HG03039 (cell line): ENCODE results near the gene SGTA.
"Not testable (repeated sequence)": the region's sequence is repeated elsewhere in the genome, so short reads cannot be mapped to it uniquely, and the experiment has no call there.

Experiments
- ATAC-seq: cut with Tn5 transposase; IDR thresholded peaks from one replicate; pipeline ENCODE4 v1.9.1; 2021; ENCODE audit warnings: mild to moderate bottlenecking, moderate library complexity; ENCODE audit not compliant: unreplicated experiment

SGTA gene

GRCh38 chr19:2716722-2717637 lies 66.1 kb downstream of the SGTA start:
- ATAC-seq = no peak

GRCh38 chr19:2716275-2716650 lies 66.8 kb downstream of the SGTA start:
- no peak for ATAC-seq

- no peak for ATAC-seq
Observed at GRCh38 chr19:2715470-2716274, 67.4 kb downstream of the SGTA start.

GRCh38 chr19:2714531-2715269 lies 68.4 kb downstream of the SGTA start:
- no peak for ATAC-seq

GRCh38 chr19:2714102-2714501 lies 69.0 kb downstream of the SGTA start:
- not testable (repeated sequence) for ATAC-seq

GRCh38 chr19:2713170-2713569 lies 69.9 kb downstream of the SGTA start:
- ATAC-seq = not testable (repeated sequence)

- no peak for ATAC-seq
Observed at GRCh38 chr19:2711875-2712205, 71.2 kb downstream of the SGTA start.

- ATAC-seq = no peak
Observed at GRCh38 chr19:2711172-2711874, 71.8 kb downstream of the SGTA start.

- ATAC-seq = no peak
Observed at GRCh38 chr19:2706251-2706650, 76.8 kb downstream of the SGTA start.
